T-helper 17 cell (primary cell): ENCODE measurements around the gene LRP2. TPM values are rescaled to one million over a fixed set of nuclear protein-coding genes. Genes with fewer than 3 reads are reported as not detected.

Experiments used
- ATAC-seq: fragments of 150-1000 bp; cut with Tn5 transposase; 2 replicates; pipeline ENCODE4 v1.10.0; 2021; ENCODE audit warnings: mild to moderate bottlenecking, moderate library complexity
- DNase-seq, 3 donors: peaks; one replicate each; pipeline versions ENCODE4 v3.0.0 to v3.0.0-alpha.2; 2020 to 2021
- H3K9me3 ChIP-seq: one replicate; pipeline ENCODE4 v1.7.0; 2013; ENCODE audit warnings: low read length, mild to moderate bottlenecking; ENCODE audit not compliant: control insufficient read depth, poor library complexity, severe bottlenecking
- H3K27ac Mint-ChIP-seq: one replicate; pipeline ENCODE4 v1.8.0; 2022; ENCODE audit warnings: mild to moderate bottlenecking, moderate library complexity, mixed read lengths
- H3K27me3 Mint-ChIP-seq: one replicate; pipeline ENCODE4 v1.8.0; 2022; ENCODE audit warnings: mixed read lengths
- H3K36me3 Mint-ChIP-seq: one replicate; pipeline ENCODE4 v1.8.0; 2022; ENCODE audit warnings: low read depth, mixed read lengths
- H3K4me1 Mint-ChIP-seq: one replicate; pipeline ENCODE4 v1.8.0; 2022; ENCODE audit warnings: mild to moderate bottlenecking, mixed read lengths
- H3K4me3 Mint-ChIP-seq: one replicate; pipeline ENCODE4 v1.8.0; 2022; ENCODE audit warnings: mild to moderate bottlenecking, moderate library complexity, mixed read lengths
- total RNA-seq, 4 donors: library from RNA in 2 of 4; stranded (reverse) in 2 of 4; gene quantifications; one replicate each; pipeline ENCODE4 v1.2.3 and lab custom pipeline; 2022 to 2026

The LRP2 gene
- total RNA-seq, 2 donors from 2014 or later: not detected

DNA sequence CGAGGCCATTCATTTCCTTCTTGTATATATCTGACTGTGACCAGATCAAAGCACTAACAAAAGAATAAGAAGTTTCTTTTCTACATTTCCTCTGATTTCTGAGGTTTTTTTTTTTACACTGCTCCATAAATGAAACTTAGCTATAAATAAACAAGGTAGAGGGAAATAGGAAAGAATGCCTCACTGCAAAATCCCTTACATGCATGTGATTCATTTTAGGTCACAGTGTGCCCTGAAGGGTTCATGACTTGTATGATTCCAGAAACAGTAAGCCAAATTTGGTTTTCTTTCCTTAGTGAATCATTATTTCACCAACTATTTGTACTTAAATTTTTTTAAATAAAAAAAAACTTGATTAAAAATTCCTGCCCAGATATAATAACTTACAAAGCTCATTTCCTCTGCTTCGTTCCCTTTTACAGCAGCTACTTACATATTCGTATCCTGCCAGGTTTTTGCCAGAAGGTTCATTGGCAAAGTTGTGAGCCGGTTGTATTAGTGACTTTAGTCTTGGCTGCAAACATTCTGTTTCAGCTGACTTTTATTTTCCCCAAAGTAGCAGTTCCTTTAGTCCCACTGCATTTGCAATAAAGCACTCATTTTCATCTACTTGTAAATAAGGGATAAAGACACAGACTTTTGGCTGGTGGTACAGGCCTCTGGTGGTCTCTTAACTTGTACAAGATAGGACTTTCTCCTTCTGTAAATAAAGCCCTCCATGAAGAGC is 58.6 kb downstream of the LRP2 start:
- Mint-ChIP-seq H3K27me3 (peaks cover 15% of the 10 kb centered on the region), H3K4me3 (no peak overlapping the region), H3K4me1 (no peaks in the 10 kb centered on the region), H3K36me3 (no peaks in the 10 kb centered on the region), H3K27ac (no peak overlapping the region)
- no peaks in the 10 kb centered on the region for H3K9me3 ChIP-seq
- no peak for ATAC-seq
- no peak for DNase-seq

DNA sequence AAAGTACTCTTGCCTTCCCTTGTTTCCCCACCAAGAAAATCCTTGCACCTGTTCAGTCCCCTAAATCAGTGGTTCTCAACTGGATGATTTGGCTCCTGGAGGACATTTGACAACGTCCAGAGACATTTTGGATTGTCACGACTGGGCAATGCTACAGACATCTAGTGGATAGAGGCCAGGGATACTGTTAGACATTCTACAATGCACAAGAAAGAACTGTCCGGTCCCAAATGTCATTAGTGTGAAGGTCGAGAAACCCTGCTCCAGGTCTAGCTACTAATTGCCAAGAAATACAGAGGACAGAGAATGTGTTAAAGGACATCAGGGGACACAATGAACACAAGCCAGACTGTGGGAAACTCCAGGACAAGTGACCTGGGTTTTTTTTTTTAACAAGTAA is 60.0 kb downstream of the LRP2 start:
- Mint-ChIP-seq H3K36me3 (no peaks in the 10 kb centered on the region), H3K27me3 (peaks cover 27% of the 10 kb centered on the region), H3K4me3 (no peak overlapping the region), H3K4me1 (no peaks in the 10 kb centered on the region), H3K27ac (no peak overlapping the region)
- no peak for ATAC-seq
- H3K9me3 ChIP-seq: no peaks in the 10 kb centered on the region
- DNase-seq: no peak

DNA sequence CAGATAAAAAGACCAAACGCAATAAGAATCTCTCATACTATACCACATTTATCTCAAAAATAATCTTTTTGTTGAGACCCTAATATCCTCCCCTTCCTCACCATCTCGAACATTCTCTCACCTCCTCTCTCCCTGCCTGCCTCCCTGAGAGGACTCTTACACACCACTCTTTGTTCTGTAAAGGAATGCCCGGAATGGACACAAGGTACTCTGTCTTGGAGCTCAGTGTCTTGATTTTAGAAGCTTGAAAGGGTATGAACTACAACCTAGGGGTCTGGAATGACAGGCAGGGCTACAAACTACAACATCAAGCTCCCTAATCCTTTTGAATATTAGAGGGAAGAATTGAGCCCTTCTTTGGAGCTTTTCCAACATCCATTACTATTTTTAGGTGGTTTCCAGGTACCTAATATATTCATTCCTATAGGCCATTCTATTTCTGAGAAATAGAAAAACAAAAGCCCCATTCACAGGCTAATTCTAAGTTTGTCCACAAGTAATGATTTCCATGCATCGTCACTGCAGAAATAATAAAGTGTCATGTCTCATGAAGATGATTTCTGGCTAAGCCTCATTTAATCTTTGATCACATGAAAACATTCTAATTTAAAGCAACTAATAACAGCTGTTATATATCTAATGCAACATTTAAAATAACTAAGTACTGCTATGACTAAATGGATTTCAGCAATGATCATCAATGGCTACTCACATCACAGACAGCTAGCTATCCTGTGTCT is 60.6 kb downstream of the LRP2 start:
- ATAC-seq (no peak), DNase-seq (no peak)
- no peaks in the 10 kb centered on the region for H3K9me3 ChIP-seq
- Mint-ChIP-seq H3K4me3 (no peak overlapping the region), H3K4me1 (no peaks in the 10 kb centered on the region), H3K36me3 (no peaks in the 10 kb centered on the region), H3K27me3 (peaks cover 33% of the 10 kb centered on the region), H3K27ac (no peak overlapping the region)

DNA sequence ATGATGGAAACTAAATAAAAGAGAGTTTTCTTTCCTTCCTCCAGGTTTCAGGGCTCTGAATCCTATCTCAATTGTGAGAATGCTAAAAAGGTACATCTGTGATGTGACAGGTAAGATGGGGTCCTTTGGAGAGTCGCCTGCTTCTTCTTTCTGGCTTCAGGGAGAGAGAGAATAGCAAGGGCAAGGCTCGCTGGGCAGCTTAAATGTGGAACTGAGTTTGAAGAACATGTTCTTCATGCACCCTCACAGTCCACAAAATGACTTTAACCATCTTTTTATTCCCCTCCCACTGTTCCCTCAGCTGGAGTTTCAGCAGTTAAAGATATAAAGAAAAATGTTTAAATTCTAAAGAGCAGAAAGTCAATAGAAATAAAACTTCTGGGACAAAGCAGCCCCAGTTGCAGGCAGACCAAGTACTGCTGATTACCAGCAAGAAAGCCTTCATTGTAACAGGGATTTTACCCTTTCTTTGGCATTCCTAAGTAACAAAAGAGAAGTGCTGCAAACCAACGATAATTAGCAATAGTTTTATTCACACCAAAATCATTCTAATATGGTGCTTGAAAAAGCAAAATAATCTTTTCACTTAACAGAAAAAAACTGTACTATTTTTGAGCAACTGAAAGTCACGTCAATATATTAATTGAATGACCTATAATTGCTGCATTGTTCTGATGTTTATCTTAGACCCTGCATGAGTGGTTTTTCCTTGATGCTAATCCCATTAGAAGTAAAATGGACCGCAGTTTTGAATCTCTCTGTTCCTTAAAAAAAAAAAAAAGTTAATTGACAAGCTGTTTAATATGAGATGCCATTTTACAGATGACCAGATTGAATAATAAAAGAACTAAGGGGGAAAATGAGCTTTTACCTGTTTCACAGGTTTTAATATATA is 61.5 kb downstream of the LRP2 start:
- DNase-seq (no peak), ATAC-seq (no peak)
- no peaks in the 10 kb centered on the region for H3K9me3 ChIP-seq
- peaks cover 36% of the 10 kb centered on the region for H3K27me3 Mint-ChIP-seq
- no peaks in the 10 kb centered on the region for H3K36me3 Mint-ChIP-seq
- H3K4me1 Mint-ChIP-seq: no peaks in the 10 kb centered on the region
- no peak overlapping the region for H3K4me3 Mint-ChIP-seq
- no peak overlapping the region for H3K27ac Mint-ChIP-seq

DNA sequence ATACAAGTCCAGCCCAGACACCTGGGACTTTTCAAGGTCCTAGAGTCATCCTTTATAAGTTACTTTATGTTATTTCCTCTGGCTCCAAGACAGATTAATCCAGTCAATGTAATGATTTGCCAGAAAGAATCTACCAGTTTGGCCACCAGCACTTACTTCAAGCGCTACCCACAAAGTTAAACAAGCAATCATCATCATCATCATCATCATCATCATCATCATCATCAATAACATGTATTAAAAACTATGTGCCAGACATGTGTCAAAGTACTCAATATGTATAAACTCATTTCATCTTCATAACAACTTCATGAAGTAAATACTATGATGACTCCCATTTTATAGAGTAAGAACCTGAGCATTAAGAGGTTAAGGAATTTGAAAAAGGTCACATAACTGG is 64.3 kb downstream of the LRP2 start:
- no peak overlapping the region for H3K4me3 Mint-ChIP-seq
- no peaks in the 10 kb centered on the region for H3K9me3 ChIP-seq
- no peaks in the 10 kb centered on the region for H3K36me3 Mint-ChIP-seq
- H3K27me3 Mint-ChIP-seq: peaks cover 45% of the 10 kb centered on the region
- ATAC-seq: no peak
- DNase-seq: no peak
- H3K4me1 Mint-ChIP-seq: no peaks in the 10 kb centered on the region
- peak overlapping the region; percentile 39 for H3K27ac Mint-ChIP-seq

DNA sequence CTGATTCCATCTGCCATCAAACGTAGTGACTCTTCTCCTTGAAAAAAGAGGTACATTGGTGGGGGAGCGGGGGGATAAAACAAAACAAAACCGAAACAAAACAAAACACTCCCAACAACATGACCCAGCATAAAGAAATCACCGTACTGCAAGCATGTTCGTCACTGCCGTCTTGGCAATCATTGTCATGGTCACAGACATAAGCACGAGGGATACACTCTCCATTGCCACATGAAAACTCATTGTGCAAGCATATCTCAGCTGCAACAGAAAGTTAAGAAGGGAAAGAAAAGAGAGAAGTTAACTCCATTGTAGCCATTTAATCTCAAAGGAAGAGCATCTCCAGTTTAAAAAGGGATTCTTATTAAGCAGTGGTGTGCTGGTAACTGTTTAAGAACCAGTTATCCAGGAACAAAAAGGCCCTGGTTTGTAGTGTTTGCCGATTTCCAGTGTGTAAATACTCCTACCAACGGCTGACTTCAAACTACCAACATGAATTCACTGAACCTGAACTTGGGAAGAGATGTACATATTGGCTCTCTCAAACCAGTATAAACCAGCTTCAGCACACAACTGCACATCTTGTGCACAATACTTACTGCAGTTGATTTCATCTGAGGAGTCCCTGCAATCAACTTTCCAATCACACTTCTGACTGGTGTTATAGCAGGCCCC is 68.2 kb downstream of the LRP2 start:
- ATAC-seq: no peak
- H3K36me3 Mint-ChIP-seq: no peaks in the 10 kb centered on the region
- H3K4me3 Mint-ChIP-seq: no peak overlapping the region
- H3K27me3 Mint-ChIP-seq: peaks cover 45% of the 10 kb centered on the region
- H3K9me3 ChIP-seq: no peaks in the 10 kb centered on the region
- H3K4me1 Mint-ChIP-seq: no peaks in the 10 kb centered on the region
- H3K27ac Mint-ChIP-seq: no peak overlapping the region
- DNase-seq: no peak

DNA sequence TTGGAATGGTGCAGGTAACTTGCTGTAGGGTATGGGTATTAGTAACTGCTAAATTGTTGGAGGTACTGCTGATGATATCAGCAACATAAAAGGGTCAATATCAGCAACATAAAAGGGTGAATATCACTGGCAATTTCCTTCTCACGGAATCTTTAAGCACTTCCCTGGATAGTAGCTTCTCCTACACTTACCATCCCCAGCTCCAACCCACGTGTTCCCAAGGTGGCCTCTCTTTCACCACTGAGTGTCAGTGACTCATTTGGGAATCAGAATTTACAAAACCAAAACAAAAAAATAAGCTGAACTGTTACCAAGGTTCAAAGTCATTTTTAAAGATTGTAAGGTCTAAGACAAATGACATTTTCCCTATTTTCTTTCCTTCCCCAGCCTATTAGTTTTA is 70.8 kb downstream of the LRP2 start:
- Mint-ChIP-seq H3K4me1 (no peaks in the 10 kb centered on the region), H3K27ac (no peak overlapping the region), H3K36me3 (no peaks in the 10 kb centered on the region), H3K4me3 (no peak overlapping the region), H3K27me3 (peaks cover 28% of the 10 kb centered on the region)
- ATAC-seq (no peak), DNase-seq (no peak)
- no peaks in the 10 kb centered on the region for H3K9me3 ChIP-seq

DNA sequence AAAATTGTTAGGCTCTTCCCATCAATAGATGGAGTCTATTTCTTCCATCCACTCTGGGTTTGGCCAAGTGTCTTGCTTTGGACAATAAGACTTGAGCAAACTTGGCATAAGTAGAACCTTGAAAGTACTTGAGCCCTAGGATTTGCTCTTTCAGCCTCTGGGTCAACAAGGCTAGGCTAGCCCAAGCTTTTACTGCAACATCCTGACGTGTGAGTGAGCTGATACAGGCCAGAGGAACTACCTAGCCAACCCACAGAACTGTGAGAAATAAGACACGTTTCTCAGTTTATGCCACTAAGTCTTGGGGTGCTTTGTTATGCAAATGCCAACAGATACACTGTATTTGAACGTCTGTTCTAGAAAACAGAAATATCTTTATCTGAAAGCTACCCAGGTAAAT is 71.9 kb downstream of the LRP2 start:
- DNase-seq (no peak), ATAC-seq (no peak)
- H3K9me3 ChIP-seq: no peaks in the 10 kb centered on the region
- Mint-ChIP-seq H3K27me3 (peaks cover 32% of the 10 kb centered on the region), H3K36me3 (peaks cover 2% of the 10 kb centered on the region), H3K27ac (no peak overlapping the region), H3K4me3 (no peak overlapping the region), H3K4me1 (no peaks in the 10 kb centered on the region)

DNA sequence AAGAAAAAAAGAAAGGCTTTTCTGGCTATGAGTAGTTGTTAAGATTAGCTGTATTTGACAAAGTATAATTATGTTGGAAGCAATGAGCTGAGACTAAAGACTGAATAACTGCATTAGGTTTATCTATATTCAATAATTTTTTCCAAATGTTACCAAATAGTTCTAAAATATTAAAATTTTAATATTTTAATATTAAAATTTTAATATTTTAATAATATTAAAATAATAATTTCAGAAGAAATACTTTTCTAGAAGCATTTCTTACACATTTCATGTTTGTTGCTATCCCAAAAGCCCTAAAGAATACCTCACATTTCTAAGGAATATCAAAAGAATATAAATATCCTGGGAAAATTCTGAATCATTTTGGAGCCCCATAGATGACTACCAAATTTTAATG is 74.7 kb downstream of the LRP2 start:
- H3K9me3 ChIP-seq: no peaks in the 10 kb centered on the region
- ATAC-seq: no peak
- Mint-ChIP-seq H3K4me3 (no peak overlapping the region), H3K36me3 (peaks cover 2% of the 10 kb centered on the region), H3K27me3 (peaks cover 27% of the 10 kb centered on the region), H3K27ac (no peak overlapping the region), H3K4me1 (no peaks in the 10 kb centered on the region)
- DNase-seq: no peak

DNA sequence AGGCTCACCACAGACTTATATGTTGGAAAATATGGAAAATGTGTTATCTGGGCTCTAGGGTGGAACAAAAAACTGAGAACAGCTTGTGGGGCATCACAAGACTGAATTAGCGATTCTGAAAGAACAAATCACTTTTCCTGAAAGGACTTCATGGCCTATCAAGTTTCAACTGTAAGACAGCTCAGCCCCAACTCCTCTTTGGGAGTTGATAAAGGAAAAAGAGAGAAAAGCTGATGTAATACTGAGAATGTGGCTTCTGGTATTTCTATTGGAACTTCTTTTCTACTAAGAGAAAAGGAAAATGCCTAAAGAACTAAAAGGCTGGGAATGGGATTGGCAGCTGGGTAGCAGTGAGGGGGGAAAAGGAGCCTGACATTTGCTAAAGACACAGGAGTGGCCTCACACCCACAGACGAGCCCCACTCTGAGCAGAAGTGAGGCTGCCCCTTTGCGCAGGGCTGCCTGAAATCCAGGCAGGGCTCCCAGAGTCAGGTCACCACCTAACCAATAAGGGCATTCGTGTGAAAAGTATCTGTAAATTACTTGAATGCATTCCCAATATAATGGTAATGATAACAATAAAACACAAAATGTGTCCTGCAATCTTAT is 75.6 kb downstream of the LRP2 start:
- H3K9me3 ChIP-seq: no peaks in the 10 kb centered on the region
- Mint-ChIP-seq H3K27ac (no peak overlapping the region), H3K36me3 (peaks cover 2% of the 10 kb centered on the region), H3K27me3 (peaks cover 27% of the 10 kb centered on the region), H3K4me3 (no peak overlapping the region), H3K4me1 (no peaks in the 10 kb centered on the region)
- DNase-seq (no peak), ATAC-seq (no peak)

DNA sequence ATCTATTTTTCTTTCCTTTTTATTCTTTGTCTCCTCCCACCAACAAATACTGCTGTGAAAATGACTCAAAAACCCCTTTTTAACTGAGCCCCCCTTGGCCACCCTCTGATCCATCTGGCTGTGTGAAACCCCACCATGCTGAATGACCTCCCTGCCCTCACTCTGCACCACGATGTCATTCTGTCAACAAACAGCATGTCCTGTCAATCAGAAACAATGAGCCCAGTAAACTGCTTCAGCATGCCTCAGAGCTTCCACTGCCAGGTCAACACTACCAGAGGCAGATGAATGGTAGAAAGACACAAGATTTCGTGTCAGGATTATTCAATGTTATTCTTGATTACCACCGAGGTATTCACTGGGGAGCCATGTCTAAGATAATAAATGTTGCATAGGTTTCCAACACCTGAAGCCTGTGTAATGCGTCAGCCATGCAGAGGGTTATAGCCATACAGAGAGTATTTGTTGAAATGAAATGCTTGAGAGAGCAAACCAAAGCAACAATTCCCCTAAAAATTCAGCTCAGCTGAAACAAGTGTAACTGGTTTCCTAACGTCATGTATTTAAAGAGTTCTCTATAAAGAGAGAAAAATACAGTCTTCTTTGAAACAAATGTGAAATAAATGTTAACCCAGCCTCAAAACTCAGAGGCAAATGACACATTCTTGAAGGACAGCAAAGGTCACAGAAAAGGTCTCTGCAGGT is 76.7 kb downstream of the LRP2 start:
- no peak for DNase-seq
- ATAC-seq: no peak
- Mint-ChIP-seq H3K36me3 (peaks cover 2% of the 10 kb centered on the region), H3K27ac (no peak overlapping the region), H3K4me1 (no peaks in the 10 kb centered on the region), H3K4me3 (no peak overlapping the region), H3K27me3 (peaks cover 24% of the 10 kb centered on the region)
- no peaks in the 10 kb centered on the region for H3K9me3 ChIP-seq

DNA sequence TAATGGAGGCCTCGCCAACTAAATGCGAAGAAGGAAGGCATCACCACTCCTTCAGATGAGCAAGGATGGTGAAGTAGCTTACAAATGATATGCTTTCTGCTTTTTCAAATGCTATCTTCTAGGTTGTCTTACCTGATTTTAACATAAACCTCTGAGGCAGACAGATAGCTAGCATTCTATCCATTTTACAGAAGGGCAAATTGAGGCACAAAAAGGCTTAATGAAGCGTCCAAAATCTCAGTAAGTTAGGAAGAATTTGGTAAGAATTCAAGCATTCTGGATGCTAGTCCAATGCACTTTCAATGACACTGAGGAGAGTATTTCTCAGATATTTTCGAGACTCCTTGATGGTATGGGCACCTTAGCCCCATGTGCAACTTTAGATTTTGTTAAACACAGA is 81.8 kb downstream of the LRP2 start:
- Mint-ChIP-seq H3K27ac (no peak overlapping the region), H3K4me3 (no peak overlapping the region)
- H3K9me3 ChIP-seq: no peaks in the 10 kb centered on the region

More for the DNA sequence above, 81.8 kb downstream of the LRP2 start:
- Mint-ChIP-seq H3K4me1 (no peaks in the 10 kb centered on the region), H3K27me3 (peaks cover 30% of the 10 kb centered on the region), H3K36me3 (peaks cover 3% of the 10 kb centered on the region)
- DNase-seq (no peak), ATAC-seq (no peak)
